BLaER1 treated with 17β-estradiol and CSF1 and Interleukin-3, amounts not matched to agents 10 nM and 100 nM (cell line): Measurements from ENCODE around the gene SALL1.

Experiments used
- H3K27ac ChIP-seq, 11 experiments: shearing (Covaris generic); formaldehyde crosslinking; 2 replicates each; pipeline ENCODE4 v1.8.1; 2022
- H3K27me3 ChIP-seq, 11 experiments: shearing (Covaris generic); formaldehyde crosslinking; 2 replicates each; pipeline ENCODE4 v1.8.1; 2022
- H3K36me3 ChIP-seq, 11 experiments: shearing (Covaris generic); formaldehyde crosslinking; 2 replicates each; pipeline ENCODE4 v1.8.1; 2022
- H3K4me1 ChIP-seq, 10 experiments: shearing (Covaris generic); formaldehyde crosslinking; 2 replicates each; pipeline ENCODE4 v1.8.1; 2022
- H3K4me2 ChIP-seq, 11 experiments: shearing (Covaris generic); formaldehyde crosslinking; 2 replicates each; pipeline ENCODE4 v1.8.1; 2022
- H3K4me3 ChIP-seq, 10 experiments: shearing (Covaris generic); formaldehyde crosslinking; 2 replicates each; pipeline ENCODE4 v1.8.1; 2022
- H3K9ac ChIP-seq, 11 experiments: shearing (Covaris generic); formaldehyde crosslinking; 2 replicates each; pipeline ENCODE4 v1.8.1; 2022
- H3K9me3 ChIP-seq, 11 experiments: shearing (Covaris generic); formaldehyde crosslinking; replicated peaks in 1 of 11; 2 replicates each; pipeline ENCODE4 v1.8.1; 2022
- H4K20me1 ChIP-seq, 11 experiments: shearing (Covaris generic); formaldehyde crosslinking; 2 replicates each; pipeline ENCODE4 v1.8.1; 2022
- Cebpa-rat ChIP-seq, 11 experiments: shearing (Covaris generic); IDR thresholded peaks; 2 replicates each; pipeline ENCODE4 v1.8.1; 2022

The SALL1 gene

DNA sequence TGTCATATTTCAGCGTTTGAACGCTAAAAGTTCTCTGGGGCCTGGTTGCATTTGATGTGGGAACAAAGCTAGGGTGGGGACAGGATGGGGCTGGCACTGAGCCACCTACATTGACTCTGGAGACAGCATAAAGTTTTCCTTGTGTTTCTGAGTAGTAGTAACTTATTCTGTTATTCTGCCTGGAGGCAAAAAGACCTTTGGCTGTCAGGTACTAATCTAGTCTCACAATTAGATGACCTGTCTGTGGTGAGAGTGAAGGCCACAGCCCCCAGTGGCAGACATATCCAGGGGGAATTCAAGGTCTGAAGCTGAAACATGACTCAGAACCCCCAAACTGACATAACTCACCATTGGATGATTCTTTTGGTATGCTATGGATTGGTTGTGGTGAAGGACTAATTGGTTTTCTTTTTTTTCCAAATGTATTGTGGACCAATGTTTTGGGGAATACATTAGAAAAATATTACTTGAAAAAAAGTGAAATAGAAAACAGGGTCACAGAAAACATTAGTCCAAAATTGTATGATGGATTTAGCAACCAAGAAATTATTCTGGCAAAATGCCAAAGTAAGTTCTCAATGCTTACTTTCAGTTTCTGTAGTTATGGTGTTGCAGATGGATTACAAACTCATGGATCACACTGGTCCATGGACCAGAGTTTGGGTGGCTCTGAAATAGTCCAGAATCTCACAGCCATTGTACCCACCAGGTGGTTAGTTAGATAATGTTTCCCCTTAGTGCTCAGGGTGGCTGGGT is 10.5 kb upstream of the SALL1 start:
- Histone ChIP-seq H3K36me3 (no peaks in the 10 kb centered on the region), H3K4me1 (peaks cover 0 to 9% (median 1%) of the 10 kb centered on the region in 10 experiments; a peak in 5 of 20 replicates), H4K20me1 (peaks cover 0 to 8% (median 0%) of the 10 kb centered on the region in 11 experiments; a peak in 5 of 22 replicates), H3K27ac (no peak overlapping the region), H3K4me3 (no peak overlapping the region), H3K27me3 (peaks cover 16 to 24% (median 17%) of the 10 kb centered on the region in 11 experiments), H3K9me3 (no peaks in the 10 kb centered on the region), H3K4me2 (peak overlapping the region in 3 of 11 experiments; percentile 2 to 16 (median 15); a peak in 2 of 22 replicates), H3K9ac (no peak overlapping the region)
- TF ChIP-seq Cebpa-rat (IDR thresholded peaks at IDR 0.05) = no peak

- H3K9ac ChIP-seq = no peak overlapping the region
- H3K27ac ChIP-seq = no peak overlapping the region
- H3K9me3 ChIP-seq = peaks cover 5 to 13% (median 11%) of the 10 kb centered on the region in 11 experiments
- peaks cover 5 to 15% (median 10%) of the 10 kb centered on the region in 10 experiments; a peak in 13 of 20 replicates for H3K4me1 ChIP-seq
- TF ChIP-seq Cebpa-rat (IDR thresholded peaks at IDR 0.05) = no peak
- H3K4me2 ChIP-seq = no peak overlapping the region
- H3K4me3 ChIP-seq = no peak overlapping the region
- no peaks in the 10 kb centered on the region for H3K36me3 ChIP-seq
- peaks cover 34 to 42% (median 35%) of the 10 kb centered on the region in 11 experiments for H3K27me3 ChIP-seq
- H4K20me1 ChIP-seq = peaks cover 0 to 21% (median 8%) of the 10 kb centered on the region in 11 experiments; a peak in 9 of 22 replicates
Observed at GRCh38 chr16:51159865-51160264, 8.8 kb upstream of the SALL1 start.

DNA sequence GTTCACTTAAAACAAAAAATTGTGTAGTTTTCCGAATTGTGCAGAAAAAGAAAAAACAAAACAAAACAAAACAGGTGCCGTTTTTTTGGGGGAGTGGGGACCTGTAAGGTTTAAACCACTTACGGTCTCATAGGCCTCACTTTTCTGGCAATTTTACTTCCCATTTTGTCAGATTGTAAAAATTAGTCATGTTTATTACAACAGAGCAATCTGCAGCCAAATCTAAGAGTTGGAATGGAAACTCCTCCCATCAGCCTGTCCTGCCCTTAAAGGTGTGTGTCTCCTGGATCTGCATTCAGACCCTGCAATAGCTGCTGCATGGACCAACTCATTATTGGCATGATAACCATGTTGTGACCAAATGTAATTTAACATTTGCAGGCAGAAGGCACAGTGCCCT is 8.2 kb upstream of the SALL1 start:
- Histone ChIP-seq H3K27me3 (peaks cover 39 to 48% (median 40%) of the 10 kb centered on the region in 11 experiments), H3K36me3 (no peaks in the 10 kb centered on the region), H3K4me3 (no peak overlapping the region), H4K20me1 (peaks cover 0 to 23% (median 8%) of the 10 kb centered on the region in 11 experiments; a peak in 9 of 22 replicates), H3K4me1 (peaks cover 5 to 16% (median 11%) of the 10 kb centered on the region in 10 experiments; a peak in 13 of 20 replicates), H3K9ac (no peak overlapping the region), H3K9me3 (peaks cover 10 to 19% (median 17%) of the 10 kb centered on the region in 11 experiments), H3K27ac (no peak overlapping the region), H3K4me2 (no peak overlapping the region)
- no peak for TF ChIP-seq Cebpa-rat (IDR thresholded peaks at IDR 0.05)

DNA sequence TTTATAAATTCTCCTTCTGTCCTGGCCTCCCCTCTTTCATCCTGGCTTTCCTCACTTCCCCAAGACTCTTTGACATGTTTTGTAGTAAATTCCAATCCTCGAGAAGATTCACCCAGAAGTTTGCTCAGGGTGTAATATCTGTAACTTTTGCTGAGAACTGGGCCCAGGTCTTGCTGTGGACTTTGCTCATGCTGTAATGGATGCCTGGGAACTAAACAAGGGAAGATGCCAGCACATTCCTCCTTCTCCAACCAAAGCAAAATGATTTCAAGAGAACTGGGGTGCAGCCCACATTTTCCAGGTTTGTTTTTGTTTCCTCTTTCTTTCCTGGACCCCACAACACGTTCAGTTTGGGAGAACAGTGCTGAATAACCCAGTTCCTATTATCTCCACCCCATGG is 6.6 kb upstream of the SALL1 start:
- Histone ChIP-seq H3K36me3 (no peaks in the 10 kb centered on the region), H3K4me3 (no peak overlapping the region), H3K4me1 (peaks cover 5 to 18% (median 11%) of the 10 kb centered on the region in 10 experiments; a peak in 15 of 20 replicates), H3K27ac (no peak overlapping the region), H3K9me3 (peaks cover 26 to 35% (median 32%) of the 10 kb centered on the region in 11 experiments), H3K27me3 (peaks cover 55 to 64% (median 56%) of the 10 kb centered on the region in 11 experiments), H3K4me2 (no peak overlapping the region), H4K20me1 (peaks cover 0 to 23% (median 12%) of the 10 kb centered on the region in 11 experiments; a peak in 9 of 22 replicates), H3K9ac (no peak overlapping the region)
- no peak for TF ChIP-seq Cebpa-rat (IDR thresholded peaks at IDR 0.05)

GRCh38 chr16:51156807-51157200 is 5.7 kb upstream of the SALL1 start:
- Histone ChIP-seq H4K20me1 (peaks cover 0 to 23% (median 12%) of the 10 kb centered on the region in 11 experiments; a peak in 9 of 22 replicates), H3K4me2 (no peak overlapping the region), H3K36me3 (no peaks in the 10 kb centered on the region), H3K4me3 (no peak overlapping the region), H3K9ac (no peak overlapping the region), H3K9me3 (peaks cover 26 to 36% (median 32%) of the 10 kb centered on the region in 11 experiments), H3K4me1 (peaks cover 5 to 18% (median 11%) of the 10 kb centered on the region in 10 experiments; a peak in 15 of 20 replicates), H3K27ac (no peak overlapping the region), H3K27me3 (peaks cover 64 to 73% (median 65%) of the 10 kb centered on the region in 11 experiments)
- no peak for TF ChIP-seq Cebpa-rat (IDR thresholded peaks at IDR 0.05)

DNA sequence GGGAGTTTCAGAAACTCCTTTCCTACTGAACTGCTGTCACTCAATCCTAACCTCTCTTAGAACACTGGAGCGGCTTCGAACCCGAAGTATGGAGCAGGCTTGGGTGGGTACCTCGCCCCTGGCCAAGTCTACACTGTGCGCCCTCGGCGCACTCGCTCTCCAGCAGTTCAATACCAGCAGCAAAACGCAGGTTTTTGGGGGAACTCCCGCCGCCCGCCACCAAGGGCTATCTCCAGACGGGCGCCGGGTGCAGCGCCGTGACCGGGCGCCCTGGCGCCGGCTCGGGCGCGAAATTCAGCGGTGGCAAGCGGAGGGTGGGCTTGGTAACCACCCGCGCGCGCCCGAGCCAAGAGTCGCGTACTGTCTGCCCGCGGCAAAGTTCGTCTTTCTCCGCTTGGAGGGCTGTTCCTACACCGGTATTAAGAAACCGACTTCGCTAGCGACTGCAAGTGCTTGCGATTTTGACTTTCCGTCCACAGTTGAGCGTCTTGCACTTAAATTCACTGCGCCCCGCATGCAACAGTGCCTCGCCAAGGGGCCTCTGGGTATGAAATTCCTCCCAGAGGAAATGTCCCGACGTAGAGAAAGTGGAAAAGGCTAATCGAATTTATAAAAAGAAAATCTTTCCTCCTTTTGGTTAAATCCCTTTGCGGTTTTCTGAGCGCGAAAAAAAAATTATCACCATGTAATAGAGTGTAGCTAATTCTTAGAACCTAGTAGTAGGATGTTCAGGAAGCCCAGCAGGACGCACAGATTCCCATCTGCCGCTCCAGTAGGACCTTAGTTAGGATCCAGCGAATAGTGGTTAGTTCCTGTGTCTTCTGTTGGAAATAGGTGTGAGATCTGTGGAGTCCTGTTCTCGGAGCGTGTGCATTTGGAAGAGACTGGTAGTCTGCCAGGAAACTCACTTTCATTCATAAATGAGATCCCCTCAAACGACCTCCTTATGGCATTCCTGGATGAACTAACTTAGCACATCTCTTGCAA is 5.0 kb upstream of the SALL1 start:
- no peak overlapping the region for H3K27ac ChIP-seq
- peaks cover 26 to 36% (median 32%) of the 10 kb centered on the region in 11 experiments for H3K9me3 ChIP-seq
- H3K9ac ChIP-seq = no peak overlapping the region
- peaks cover 0 to 23% (median 12%) of the 10 kb centered on the region in 11 experiments; a peak in 9 of 22 replicates for H4K20me1 ChIP-seq
- peaks cover 5 to 15% (median 11%) of the 10 kb centered on the region in 10 experiments; a peak in 13 of 20 replicates for H3K4me1 ChIP-seq
- peak overlapping the region in 4 of 10 experiments; percentile 15 to 34 (median 28); a peak in 3 of 20 replicates for H3K4me3 ChIP-seq
- H3K4me2 ChIP-seq = peak overlapping the region in 9 of 11 experiments; percentile 5 to 54 (median 37); a peak in 10 of 22 replicates
- H3K36me3 ChIP-seq = no peaks in the 10 kb centered on the region
- peaks cover 71 to 80% (median 72%) of the 10 kb centered on the region in 11 experiments for H3K27me3 ChIP-seq
- no peak for TF ChIP-seq Cebpa-rat (IDR thresholded peaks at IDR 0.05)

GRCh38 chr16:51155199-51155607 is 4.1 kb upstream of the SALL1 start:
- Histone ChIP-seq H4K20me1 (peaks cover 0 to 31% (median 20%) of the 10 kb centered on the region in 11 experiments; a peak in 15 of 22 replicates), H3K36me3 (no peaks in the 10 kb centered on the region), H3K27me3 (peaks cover 80 to 89% (median 81%) of the 10 kb centered on the region in 11 experiments), H3K4me1 (peaks cover 6 to 24% (median 17%) of the 10 kb centered on the region in 10 experiments; a peak in 17 of 20 replicates), H3K4me2 (peak overlapping the region; percentile 22 to 71 (median 48); a peak in 19 of 22 replicates), H3K9me3 (peaks cover 26 to 36% (median 32%) of the 10 kb centered on the region in 11 experiments), H3K27ac (no peak overlapping the region), H3K4me3 (peak overlapping the region; percentile 23 to 57 (median 35); a peak in 14 of 20 replicates), H3K9ac (no peak overlapping the region)
- TF ChIP-seq Cebpa-rat (IDR thresholded peaks at IDR 0.05) = no peak
